SK-N-MC (cell line): Measurements from ENCODE around the gene SPART.
"Not testable (repeated sequence)": the region's sequence is repeated elsewhere in the genome, so short reads cannot be mapped to it uniquely, and the experiment has no call there.

Source experiments
- DNase-seq: peaks from one replicate; pipeline ENCODE4 v3.0.0-alpha.2; 2011; ENCODE audit warnings: low read depth, low spot score
- H3K27ac ChIP-seq: fragments of 200-600 bp; sonication (generic); 2 replicates; pipeline ENCODE4 v1.5.1; 2016; ENCODE audit warnings: mixed run types
- H3K36me3 ChIP-seq: fragments of 200-600 bp; sonication (generic); 2 replicates; pipeline ENCODE4 v1.6.1; 2017; ENCODE audit warnings: antibody characterized with exemption, low read length, mixed read lengths; ENCODE audit not compliant: insufficient read depth
- H3K4me3 ChIP-seq: fragments of 200-600 bp; sonication (generic); 2 replicates; pipeline ENCODE4 v1.5.1; 2016
- H3K9ac ChIP-seq: fragments of 200-600 bp; sonication (generic); 2 replicates; pipeline ENCODE4 v1.8.0; 2017; ENCODE audit warnings: mixed run types, mixed read lengths; ENCODE audit not compliant: insufficient read length
- H3K9me3 ChIP-seq: fragments of 200-600 bp; sonication (generic); 2 replicates; pipeline ENCODE4 v1.6.1; 2017; ENCODE audit warnings: low read depth, mild to moderate bottlenecking, antibody characterized with exemption, low read length, moderate library complexity, mixed read lengths
- EZH2 ChIP-seq: fragments of 200-600 bp; sonication (generic); IDR thresholded peaks from one replicate; pipeline ENCODE4 v1.6.1; 2017; ENCODE audit warnings: antibody characterized with exemption
- FOXP2 ChIP-seq: optimal IDR thresholded peaks from 2 replicates; pipeline ENCODE3; 2011; ENCODE audit warnings: mild to moderate bottlenecking, moderate library complexity; ENCODE audit not compliant: insufficient read depth; ENCODE audit errors: extremely low read length, control extremely low read depth
- POLR2AphosphoS5 ChIP-seq: IDR thresholded peaks from 2 replicates; pipeline ENCODE4 v1.6.1; 2012; ENCODE audit warnings: mild to moderate bottlenecking, low read depth, low read length, borderline replicate concordance

The SPART gene

DNA sequence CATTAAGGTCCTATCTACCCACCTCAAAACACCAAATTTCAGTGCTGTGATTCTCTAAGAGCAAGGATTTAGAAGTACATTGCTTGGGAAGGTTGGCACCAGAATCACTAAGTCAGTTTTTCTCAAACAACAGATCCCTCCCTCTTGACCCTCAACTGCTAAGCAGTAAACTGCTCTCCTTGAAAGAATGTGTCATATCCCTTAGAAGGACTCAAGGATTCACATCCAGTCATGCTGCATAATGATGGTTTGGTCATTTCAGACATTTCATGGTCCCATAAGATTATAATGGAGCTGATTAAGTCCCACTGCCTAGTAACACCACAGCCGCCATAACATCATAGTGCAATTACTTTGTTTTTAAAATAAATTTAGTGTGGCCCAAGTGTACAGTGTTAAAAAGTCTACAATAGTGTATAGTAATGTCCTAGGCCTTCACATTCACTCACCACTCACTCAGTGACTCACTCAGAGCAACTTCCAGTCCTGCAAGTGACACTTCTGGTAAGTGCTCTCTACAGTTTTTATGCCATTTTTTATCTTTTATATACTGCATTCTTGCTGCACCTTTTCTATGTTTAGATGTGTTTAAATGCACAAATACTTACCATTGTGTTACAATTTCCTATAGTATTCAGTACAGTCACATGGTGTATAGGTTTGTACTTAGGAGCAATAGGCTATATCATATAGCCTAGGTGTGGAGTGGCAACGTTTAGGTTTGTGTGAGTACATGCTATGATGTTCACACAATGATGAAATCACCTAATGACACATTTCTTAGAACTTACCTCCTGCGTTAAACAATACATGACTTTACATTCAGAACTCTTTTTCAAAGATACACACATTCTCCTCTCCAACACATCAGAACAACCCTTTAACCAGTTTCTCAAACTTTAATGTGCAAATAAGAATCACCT, 32.9 kb downstream of the SPART start:
- TF ChIP-seq EZH2 (no peak), POLR2AphosphoS5 (no peak), FOXP2 (no peak)
- H3K27ac ChIP-seq: no peak overlapping the region

DNA sequence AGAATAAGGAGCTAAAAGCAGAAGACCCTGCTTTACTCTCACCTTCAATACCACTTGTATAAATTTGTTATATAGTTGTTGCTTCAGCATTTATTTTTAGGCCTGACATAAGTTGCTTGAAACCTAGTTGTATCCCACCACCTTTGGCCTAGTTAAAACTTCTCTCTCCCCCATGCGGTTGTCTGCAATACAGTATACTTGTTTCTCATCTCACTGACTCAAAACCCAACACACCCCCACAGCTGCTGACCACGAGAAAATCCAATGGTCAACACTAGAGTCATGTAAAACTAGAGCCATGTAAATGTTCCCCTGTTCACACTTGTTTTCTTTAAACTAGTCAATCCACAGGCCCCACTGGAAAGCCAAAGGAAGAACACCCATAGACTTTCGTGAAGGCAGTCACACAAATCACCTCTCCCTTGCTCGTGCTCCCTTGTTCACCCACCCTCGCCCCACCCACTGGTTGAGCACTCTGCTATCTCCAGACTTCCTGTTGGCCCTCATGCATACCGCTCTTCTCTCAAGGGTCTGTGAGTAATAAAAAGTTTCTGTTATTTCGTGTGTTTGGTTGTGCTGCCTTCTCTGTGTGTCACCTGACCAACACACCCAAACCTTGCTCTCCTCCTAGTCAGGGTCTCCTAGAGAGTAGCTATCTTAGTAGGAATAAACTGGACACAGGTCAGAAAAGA, 35.6 kb downstream of the SPART start:
- no peak overlapping the region for H3K4me3 ChIP-seq
- no peak for TF ChIP-seq EZH2
- H3K36me3 ChIP-seq: peaks cover 99% of the 10 kb centered on the region
- no peaks in the 10 kb centered on the region for H3K9me3 ChIP-seq
- no peak for DNase-seq
- H3K9ac ChIP-seq: no peak overlapping the region
- H3K27ac ChIP-seq: no peak overlapping the region

More for the DNA sequence above, 32.9 kb downstream of the SPART start:
- Histone ChIP-seq H3K4me3 (no peak overlapping the region), H3K9ac (no peak overlapping the region), H3K36me3 (peaks cover 79% of the 10 kb centered on the region), H3K9me3 (no peaks in the 10 kb centered on the region)
- DNase-seq: no peak

DNA sequence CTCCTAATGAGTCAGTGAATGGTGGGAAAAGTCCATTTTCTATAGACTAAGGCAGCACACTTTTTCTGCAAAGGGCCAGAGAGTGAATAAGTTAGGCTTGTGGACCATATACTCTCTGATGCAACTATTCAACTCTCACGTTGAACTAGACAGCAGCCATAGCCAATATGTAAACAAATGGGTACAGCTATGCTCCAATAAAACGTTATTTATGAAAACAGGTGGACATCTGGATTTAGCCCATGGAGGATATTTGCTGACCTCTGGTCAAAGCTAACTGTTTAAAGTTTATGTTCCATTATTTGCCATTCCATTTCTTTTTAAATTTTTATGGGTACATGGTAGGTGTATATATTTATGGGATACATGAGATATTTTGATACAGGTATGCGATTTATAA, 43.9 kb downstream of the SPART start:
- Histone ChIP-seq H3K36me3 (peaks cover 59% of the 10 kb centered on the region), H3K27ac (no peak overlapping the region), H3K9me3 (no peaks in the 10 kb centered on the region), H3K4me3 (no peak overlapping the region), H3K9ac (no peak overlapping the region)
- no peak for TF ChIP-seq FOXP2
- no peak for TF ChIP-seq POLR2AphosphoS5
- TF ChIP-seq EZH2: no peak
- DNase-seq: no peak

DNA sequence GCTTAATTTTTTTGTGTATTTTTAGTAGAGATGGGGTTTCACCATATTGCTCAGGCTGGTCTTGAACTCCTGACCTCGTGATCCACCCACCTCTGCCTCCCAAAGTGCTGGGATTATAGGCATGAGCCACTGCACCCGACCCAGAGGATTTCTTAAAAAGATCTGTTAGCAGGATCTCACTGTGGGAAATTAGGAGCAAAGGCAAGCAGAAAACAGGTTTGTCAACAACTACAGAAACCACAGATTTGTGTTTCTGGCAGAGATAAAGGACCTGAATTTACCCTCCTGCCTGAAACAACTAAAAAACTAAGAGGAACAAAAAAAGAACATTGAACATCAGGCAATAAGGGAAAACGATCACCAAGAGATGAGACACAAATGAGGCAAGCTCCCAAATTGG, 46.7 kb downstream of the SPART start:
- not testable (repeated sequence) for DNase-seq, H3K4me3 ChIP-seq, H3K9ac ChIP-seq, H3K9me3 ChIP-seq
- H3K36me3 ChIP-seq: peaks cover 41% of the 10 kb centered on the region
- H3K27ac ChIP-seq: peak overlapping the region; percentile 76

DNA sequence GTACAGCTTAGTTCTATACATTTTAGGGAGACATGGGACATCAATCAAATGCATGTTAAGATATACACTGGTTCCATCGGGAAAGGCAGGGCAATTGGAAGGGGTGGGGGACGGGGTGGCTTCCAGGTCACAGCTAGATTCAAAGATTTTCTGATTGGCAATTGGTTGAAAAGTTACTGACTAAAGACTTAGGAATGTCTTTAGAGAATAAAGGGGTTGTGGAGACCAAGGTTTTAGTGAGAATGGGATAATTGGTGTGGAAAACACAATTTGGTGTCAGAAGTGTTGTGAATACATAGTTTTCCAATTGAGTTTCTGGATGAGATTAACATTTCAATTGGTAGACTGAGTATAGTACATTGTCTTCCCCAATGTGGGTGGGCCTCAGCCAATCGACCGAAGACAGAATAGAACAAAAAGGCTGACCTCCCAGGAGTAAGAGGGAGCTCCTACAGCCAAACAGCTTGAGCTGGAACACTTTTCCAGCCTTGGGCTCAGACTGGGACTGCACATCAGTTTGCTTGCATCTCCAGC, 47.6 kb downstream of the SPART start:
- peaks cover 41% of the 10 kb centered on the region for H3K36me3 ChIP-seq
- H3K4me3 ChIP-seq: peak overlapping the region; percentile 86
- DNase-seq: no peak
- peak overlapping the region; percentile 87 for H3K9ac ChIP-seq
- peak overlapping the region; percentile 76 for H3K27ac ChIP-seq
- TF ChIP-seq FOXP2: no peak
- TF ChIP-seq EZH2: no peak
- TF ChIP-seq POLR2AphosphoS5: no peak
- 0 out of 2 replicates have a peak, but pooled peaks cover 3% of the 10 kb centered on the region for H3K9me3 ChIP-seq

DNA sequence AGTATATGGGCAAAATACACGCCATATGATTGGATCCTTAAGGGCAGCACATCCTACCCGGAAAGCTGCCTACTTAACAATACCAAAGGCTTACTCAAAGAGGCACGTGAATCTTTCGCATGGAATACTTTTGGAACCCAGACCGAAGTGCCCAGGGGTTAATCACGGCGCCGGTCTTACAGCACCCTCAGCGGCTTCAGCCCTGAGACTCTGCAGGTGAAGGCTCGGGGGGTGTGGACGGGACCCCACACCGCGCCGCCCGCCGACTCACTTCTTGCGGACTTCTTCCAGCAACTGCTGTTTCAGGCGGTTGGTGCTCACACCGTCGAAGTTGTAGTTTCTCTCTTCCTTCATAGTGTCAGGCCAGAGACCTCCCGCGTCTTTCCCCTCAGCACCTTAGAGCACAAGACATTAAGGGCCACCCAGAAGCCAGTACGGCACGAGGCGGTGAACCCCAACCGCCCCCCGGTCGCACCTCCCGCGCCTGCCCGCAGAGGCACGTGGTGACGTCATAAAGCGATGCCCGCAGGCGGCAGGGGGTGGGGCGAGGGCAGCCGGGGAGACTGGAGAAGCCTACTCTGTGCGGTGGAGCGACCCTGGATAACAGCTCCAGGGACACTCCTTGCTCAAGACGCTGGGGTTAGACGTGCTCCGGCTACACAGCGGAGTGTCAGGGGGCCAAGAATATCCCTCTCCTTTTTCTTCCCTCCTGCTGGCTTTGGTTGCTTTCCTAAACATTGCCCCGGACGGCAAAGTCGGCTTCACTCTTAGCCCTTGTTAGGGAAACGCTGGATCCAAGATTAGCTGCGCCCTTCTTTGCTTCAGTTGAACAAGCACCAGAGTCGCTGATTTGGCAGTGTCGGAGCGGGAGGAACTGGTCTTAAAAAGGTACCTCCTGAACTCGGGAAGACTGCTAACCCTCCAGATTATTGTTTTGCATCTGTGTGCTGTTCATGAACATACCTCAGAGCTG, 48.5 kb downstream of the SPART start, which contains the start of gene CCDC169:
Gene CCDC169 (minus strand): TSS at position 449 of the 973 bp plus-strand sequence. CDS start 95 bp downstream, at position 354.
- peaks cover 43% of the 10 kb centered on the region for H3K36me3 ChIP-seq
- H3K27ac ChIP-seq: peak within 1 kb of the TSS; percentile 76
- H3K9me3 ChIP-seq: peaks cover 3% of the 10 kb centered on the region; the same call in 1 of the 2 replicates
- peak within 1 kb of the TSS; percentile 87 for H3K9ac ChIP-seq
- DNase-seq: no peak
- H3K4me3 ChIP-seq: peak within 1 kb of the TSS; percentile 86
- TF ChIP-seq POLR2AphosphoS5 (peak; percentile 95), EZH2 (no peak), FOXP2 (peak; percentile 53)

DNA sequence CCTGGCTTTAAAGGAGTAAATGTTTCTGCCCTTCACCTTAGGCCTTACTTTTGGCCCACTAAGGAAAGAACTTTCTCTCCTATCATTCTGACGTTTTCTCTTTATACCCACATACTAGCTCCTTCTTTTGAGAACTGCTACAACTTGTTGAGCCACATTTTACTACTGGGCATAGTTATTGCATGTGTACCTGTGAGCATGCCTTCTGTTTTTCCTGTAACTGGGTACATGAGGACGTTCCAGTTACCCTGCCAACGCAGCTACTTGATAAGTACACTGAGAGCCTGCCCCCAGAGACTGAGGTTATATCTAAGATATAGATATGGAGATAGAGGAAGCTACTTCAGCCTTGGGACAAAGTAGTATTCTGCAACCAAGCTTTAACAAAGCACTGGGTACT, 52.1 kb downstream of the SPART start:
- TF ChIP-seq EZH2 (no peak), FOXP2 (no peak), POLR2AphosphoS5 (no peak)
- no peak for DNase-seq
- Histone ChIP-seq H3K27ac (no peak overlapping the region), H3K9ac (no peak overlapping the region), H3K4me3 (no peak overlapping the region), H3K36me3 (peaks cover 45% of the 10 kb centered on the region), H3K9me3 (peaks cover 10% of the 10 kb centered on the region)
